Measurements from ENCODE around the gene TTL. TPM values are rescaled to one million over a fixed set of nuclear protein-coding genes. Genes with fewer than 3 reads are reported as not detected.

The TTL gene
- total RNA-seq, 3 donors from 2014 or later, result 16.4 to 26.7 (median 22.0) TPM

GRCh38 chr2:112540906-112541305 lies 59.0 kb downstream of the TTL start:
- Histone ChIP-seq H3K9me3 (no peaks in the 10 kb centered on the region), H3K27ac (no peak overlapping the region), H3K27me3 (no peaks in the 10 kb centered on the region), H3K4me1 (peaks cover 0 to 9% of the 10 kb centered on the region in 2 donors), H3K36me3 (no peaks in the 10 kb centered on the region), H3K4me3 (no peak overlapping the region)
- no peak for TF ChIP-seq POLR2A (IDR thresholded peaks at IDR 0.05)
- no peak for TF ChIP-seq CTCF (IDR thresholded peaks at IDR 0.05)
- TF ChIP-seq POLR2AphosphoS5 (IDR thresholded peaks at IDR 0.05), result no peak
- no peak for DNase-seq (ENCODE audit: low spot score in 2 of 2)
- intact Hi-C loops (cut with DNase I; ENCODE audit: low total_unique reads), result loop anchor here (5.0 kb wide), 1 partner anchor 1364 kb away; no protein-coding TSS in a partner anchor

GRCh38 chr2:112541315-112542122 lies 59.6 kb downstream of the TTL start:
- no peaks in the 10 kb centered on the region for H3K36me3 ChIP-seq
- peak; percentile 52 to 54 for DNase-seq (ENCODE audit: low spot score in 2 of 2)
- H3K27ac ChIP-seq, result peak overlapping the region; percentile 84 to 92
- no peaks in the 10 kb centered on the region for H3K9me3 ChIP-seq
- H3K27me3 ChIP-seq, result no peaks in the 10 kb centered on the region
- peak overlapping the region; percentile 72 to 90 (median 78) for H3K4me3 ChIP-seq
- H3K4me1 ChIP-seq, result peaks cover 0 to 9% of the 10 kb centered on the region in 2 donors
- no peak for TF ChIP-seq POLR2A (IDR thresholded peaks at IDR 0.05)
- TF ChIP-seq CTCF (IDR thresholded peaks at IDR 0.05), result no peak
- intact Hi-C loops (cut with DNase I; ENCODE audit: low total_unique reads), result loop anchor here (5.0 kb wide), 1 partner anchor 1364 kb away; no protein-coding TSS in a partner anchor

DNA sequence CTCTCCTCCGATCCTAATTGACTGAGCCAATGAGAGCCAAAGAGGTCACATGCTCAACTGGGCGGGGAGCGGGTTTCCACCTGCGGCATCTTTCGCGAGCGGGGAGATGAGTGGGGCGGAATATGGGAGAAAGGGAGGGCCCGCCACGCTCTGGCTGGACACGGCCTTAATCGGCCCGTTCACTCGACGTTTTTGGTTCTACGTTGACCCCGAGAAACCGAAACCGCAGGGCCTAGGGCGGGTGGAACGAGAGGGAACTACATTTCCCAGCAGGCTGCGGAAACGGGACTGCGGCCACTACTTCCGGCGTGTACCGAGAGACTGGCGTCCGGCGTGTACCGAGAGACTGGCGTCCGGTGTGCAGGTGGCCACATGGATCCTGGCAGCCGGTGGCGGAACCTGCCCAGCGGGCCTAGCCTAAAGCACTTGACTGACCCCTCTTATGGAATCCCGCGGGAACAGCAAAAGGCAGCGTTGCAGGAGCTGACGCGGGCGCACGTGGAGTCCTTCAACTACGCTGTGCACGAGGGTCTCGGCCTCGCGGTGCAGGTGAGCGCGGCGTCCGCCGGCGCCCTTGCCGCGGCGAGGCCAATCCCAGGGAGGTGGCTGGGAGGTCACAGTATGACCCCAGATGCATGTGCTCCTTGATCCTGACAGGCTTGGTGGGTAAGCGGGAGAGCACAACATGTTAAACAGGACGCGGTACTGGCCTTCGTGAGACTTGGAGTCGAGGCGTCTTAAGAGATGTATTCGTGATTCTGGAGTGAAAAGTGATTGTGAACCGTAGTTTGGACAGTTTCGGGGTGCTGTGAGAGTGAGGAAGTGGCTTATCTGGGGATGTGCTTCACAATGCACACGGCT lies 60.4 kb downstream of the TTL start, which contains the start of gene POLR1B:
TSS of gene POLR1B (plus strand) at position 343 of the 861 bp plus-strand sequence. CDS start at position 373, 30 bp downstream.
- Histone ChIP-seq H3K9me3 (no peaks in the 10 kb centered on the region), H3K27me3 (no peaks in the 10 kb centered on the region), H3K4me1 (peaks cover 0 to 9% of the 10 kb centered on the region in 2 donors), H3K4me3 (peak within 1 kb of the TSS; percentile 72 to 90 (median 78)), H3K36me3 (no peaks in the 10 kb centered on the region), H3K27ac (peak within 1 kb of the TSS; percentile 84 to 92)
- TF ChIP-seq CTCF (IDR thresholded peaks at IDR 0.05), result no peak
- no peak for TF ChIP-seq POLR2A (IDR thresholded peaks at IDR 0.05)
- TF ChIP-seq POLR2AphosphoS5 (IDR thresholded peaks at IDR 0.05), result peak; percentile 5 to 69 (median 47)
- intact Hi-C loops (cut with DNase I; ENCODE audit: low total_unique reads), result loop anchor here (5.0 kb wide), 1 partner anchor 1365 kb away; no protein-coding TSS in a partner anchor
- DNase-seq (ENCODE audit: low spot score in 2 of 2), result peak; percentile 58 to 79

- intact Hi-C loops (cut with DNase I; ENCODE audit: low total_unique reads), result loop anchor here (5.0 kb wide), 1 partner anchor 1366 kb away; no protein-coding TSS in a partner anchor
- no peaks in the 10 kb centered on the region for H3K36me3 ChIP-seq
- no peak for DNase-seq (ENCODE audit: low spot score in 2 of 2)
- peaks cover 0 to 9% of the 10 kb centered on the region in 2 donors for H3K4me1 ChIP-seq
- H3K27me3 ChIP-seq, result no peaks in the 10 kb centered on the region
- H3K27ac ChIP-seq, result peak overlapping the region in 1 of 2 donors; percentile 92
- peak overlapping the region; percentile 72 to 90 (median 78) for H3K4me3 ChIP-seq
- H3K9me3 ChIP-seq, result no peaks in the 10 kb centered on the region
- TF ChIP-seq POLR2AphosphoS5 (IDR thresholded peaks at IDR 0.05) (no peak), POLR2A (IDR thresholded peaks at IDR 0.05) (no peak), CTCF (IDR thresholded peaks at IDR 0.05) (no peak)
Observed at GRCh38 chr2:112542984-112543661, 61.2 kb downstream of the TTL start.
